ENCODE measurements around the gene ZFP37. TPM values are rescaled to one million over a fixed set of nuclear protein-coding genes. Genes with fewer than 3 reads are reported as not detected.

Gene ZFP37
- 0.68 and 1.8 TPM in 2 replicates for total RNA-seq

GRCh38 chr9:113056191-113057106 is at the start of gene ZFP37:
Gene ZFP37 (minus strand): TSS chr9:113056724. CDS start chr9:113056688, 36 bp downstream.

DNA sequence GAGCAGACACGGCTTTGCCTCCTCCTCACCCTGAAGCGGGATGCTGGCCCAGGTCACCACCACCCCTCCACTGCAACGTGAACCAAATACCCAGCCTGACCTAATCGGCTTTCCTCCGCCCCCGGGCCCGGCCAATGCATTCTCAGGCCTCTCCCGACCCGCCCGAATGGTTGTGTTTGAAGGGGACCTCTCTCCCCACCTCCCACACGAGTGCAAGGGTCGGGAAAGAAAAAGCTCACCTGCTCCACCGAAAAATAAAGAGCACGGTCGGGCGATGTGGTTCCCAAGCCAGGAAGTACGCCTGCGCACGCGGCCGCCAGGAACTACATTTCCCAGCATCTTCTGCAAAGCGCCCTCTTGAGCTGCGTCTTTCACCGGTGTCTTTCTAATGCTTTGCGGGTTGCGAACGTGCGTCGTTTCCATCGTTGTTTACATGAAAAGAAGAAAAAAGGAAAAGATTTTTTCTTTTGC is 44.6 kb downstream of the ZFP37 start, which contains the start of gene ZNF883:
TSS of gene ZNF883 (minus strand) at position 282 of the 471 bp plus-strand sequence.

Other genes with a start within 250 kb of the ZFP37 start
- not detected in 2 replicates for gene SLC46A2, start 165.8 kb downstream of the ZFP37 start, total RNA-seq
- 1.4 and 3.2 TPM in 2 replicates for gene ZNF883, start 44.5 kb downstream of the ZFP37 start, total RNA-seq
- gene SLC31A2, start 94.3 kb upstream of the ZFP37 start, total RNA-seq: 48.1 and 81.7 TPM in 2 replicates
- gene FKBP15, start 164.6 kb upstream of the ZFP37 start, total RNA-seq: 12.3 and 27.1 TPM in 2 replicates
- 42.5 and 44.1 TPM in 2 replicates for gene SLC31A1, start 164.8 kb upstream of the ZFP37 start, total RNA-seq
- 20.5 and 23.8 TPM in 2 replicates for gene CDC26, start 218.8 kb upstream of the ZFP37 start, total RNA-seq
- 49.2 and 59.5 TPM in 2 replicates for gene PRPF4, start 218.9 kb upstream of the ZFP37 start, total RNA-seq
- 0.50 TPM in 1 of 2 replicates, not detected in the other for gene RNF183, start 246.7 kb upstream of the ZFP37 start, total RNA-seq

Data from nasal cavity respiratory epithelium epithelial cell of viscerocranial mucosa (primary cell).